HG02798 (cell line): Measurements from ENCODE around the gene SLC36A3.
"Not testable (repeated sequence)": the region's sequence is repeated elsewhere in the genome, so short reads cannot be mapped to it uniquely, and the experiment has no call there.

Experiments
- ATAC-seq: cut with Tn5 transposase; IDR thresholded peaks from one replicate; pipeline ENCODE4 v1.9.1; 2021; ENCODE audit warnings: mild to moderate bottlenecking; ENCODE audit not compliant: unreplicated experiment, poor library complexity

SLC36A3 gene

DNA sequence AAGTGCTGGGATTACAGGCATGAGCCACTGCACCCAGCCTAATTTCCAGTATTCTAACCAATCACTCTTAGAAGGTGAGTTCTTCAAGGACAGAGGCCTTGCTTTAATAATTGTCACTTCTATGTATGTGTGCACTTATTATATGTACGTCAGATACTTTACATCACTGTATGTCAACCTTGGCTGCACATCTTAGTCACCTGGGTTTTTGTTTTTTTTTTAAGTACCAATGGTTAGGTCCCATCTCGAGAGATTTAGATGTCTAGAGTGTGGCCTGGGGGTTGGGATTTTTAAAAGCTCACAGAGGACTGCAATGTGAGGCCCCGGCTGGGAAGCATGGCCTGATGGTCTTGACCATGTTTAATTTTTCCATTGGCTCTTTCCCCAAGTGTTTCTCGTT lies 60.4 kb downstream of the SLC36A3 start:
- no peak for ATAC-seq

GRCh38 chr5:151240924-151241635 lies 62.5 kb downstream of the SLC36A3 start:
- peak; percentile 26 for ATAC-seq

DNA sequence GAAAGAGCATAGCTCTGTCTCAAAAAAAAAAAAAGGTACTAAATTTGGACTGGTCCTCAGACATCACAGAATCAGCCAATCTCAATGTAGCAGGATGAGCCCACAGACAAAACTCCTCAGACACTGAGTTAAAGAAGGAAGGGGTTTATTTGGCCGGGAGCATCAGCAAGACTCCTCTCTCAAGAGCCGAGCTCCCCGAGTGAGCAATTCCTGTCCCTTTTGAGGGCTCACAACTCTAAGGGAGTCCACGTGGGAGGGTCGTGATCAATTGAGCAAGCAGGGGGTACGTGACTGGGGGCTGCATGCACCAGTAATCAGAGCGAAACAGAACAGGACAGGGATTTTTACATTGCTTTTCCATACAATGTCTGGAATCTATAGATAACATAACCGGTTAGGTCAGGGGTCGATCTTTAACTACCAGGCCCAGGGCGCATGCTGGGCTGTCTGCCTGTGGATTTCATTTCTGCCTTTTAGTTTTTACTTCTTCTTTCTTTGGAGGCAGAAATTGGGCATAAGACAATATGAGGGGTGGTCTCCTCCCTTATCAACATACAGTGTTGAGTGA lies 63.2 kb downstream of the SLC36A3 start:
- not testable (repeated sequence) for ATAC-seq

GRCh38 chr5:151239237-151239861 lies 64.2 kb downstream of the SLC36A3 start:
- peak; percentile 28 for ATAC-seq

- ATAC-seq = peak; percentile 35
Measured at GRCh38 chr5:151238303-151238741, 65.2 kb downstream of the SLC36A3 start.

DNA sequence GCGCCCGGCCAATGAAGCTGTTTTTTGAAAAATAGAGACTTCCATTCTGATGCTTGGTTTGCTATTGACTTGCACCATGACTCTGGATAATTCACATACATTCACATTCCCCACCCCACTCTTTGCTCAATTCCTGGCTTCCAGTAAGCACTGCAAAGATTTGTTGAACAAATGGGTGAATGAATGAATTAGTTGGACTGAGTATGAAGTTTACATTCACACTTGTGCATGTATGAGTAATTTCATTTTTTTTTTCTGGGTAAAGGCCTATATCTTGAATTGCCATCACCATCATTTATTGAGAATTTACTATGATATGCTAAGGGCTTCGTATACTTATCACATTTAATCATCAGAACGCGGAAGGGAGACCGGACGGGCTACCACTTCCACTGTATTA lies 65.9 kb downstream of the SLC36A3 start:
- ATAC-seq = no peak

- ATAC-seq = no peak
Measured at GRCh38 chr5:151236888-151237287, 66.7 kb downstream of the SLC36A3 start.

GRCh38 chr5:151235239-151235571 lies 68.4 kb downstream of the SLC36A3 start:
- ATAC-seq = not testable (repeated sequence)

GRCh38 chr5:151234476-151235238 lies 68.9 kb downstream of the SLC36A3 start:
- peak; percentile 82 for ATAC-seq

GRCh38 chr5:151233616-151234085 lies 69.9 kb downstream of the SLC36A3 start:
- ATAC-seq = peak; percentile 66

DNA sequence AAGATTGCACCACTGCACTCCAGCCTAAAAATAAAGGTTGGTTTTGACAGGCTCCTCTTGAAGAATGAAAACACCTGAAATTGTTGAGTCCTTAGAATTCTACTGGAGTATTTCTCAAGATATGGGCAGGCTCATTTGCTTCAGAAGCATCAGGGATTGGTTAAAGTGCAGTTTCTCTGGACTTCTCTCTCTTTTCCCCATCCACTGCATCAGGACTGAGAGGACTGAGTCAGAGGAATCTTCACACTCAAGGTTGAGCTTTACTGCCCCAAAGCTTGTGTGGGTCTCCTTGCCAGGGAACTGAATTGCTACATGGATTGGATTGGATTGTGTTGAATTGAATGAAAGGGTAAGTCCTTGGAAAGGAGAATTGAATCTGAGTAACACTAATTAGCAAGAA lies 72.2 kb downstream of the SLC36A3 start:
- ATAC-seq = no peak

DNA sequence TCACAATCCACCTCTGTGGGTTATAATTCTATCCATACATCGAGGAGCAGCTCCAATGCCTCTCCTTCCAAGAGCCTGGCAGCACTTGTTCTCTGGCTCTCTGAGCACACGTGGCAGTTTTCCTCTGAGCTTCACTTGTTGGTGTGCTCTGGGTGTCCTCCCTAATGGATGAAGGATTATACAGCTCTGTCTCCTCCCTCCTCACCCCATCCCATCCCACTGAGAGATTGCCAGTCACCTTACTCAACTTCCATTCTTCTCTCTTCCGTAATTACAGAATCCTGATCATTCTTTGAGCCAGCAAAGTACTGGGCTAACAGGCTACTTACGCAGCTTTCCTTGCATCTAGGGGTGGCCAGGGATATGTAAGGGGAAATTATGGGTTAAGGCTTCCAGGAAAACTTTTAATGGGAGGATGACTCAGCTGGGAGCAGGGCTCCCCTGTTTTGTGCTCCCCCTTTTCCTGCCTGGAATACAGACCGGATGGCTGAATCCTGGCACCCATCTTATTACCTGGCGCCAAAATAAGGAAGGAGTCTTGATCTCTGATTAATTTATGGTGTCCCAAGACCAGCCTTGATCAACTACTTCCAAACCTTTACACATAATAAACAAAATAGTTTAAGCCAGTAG lies 73.4 kb downstream of the SLC36A3 start:
- ATAC-seq = no peak

- ATAC-seq = no peak
Measured at GRCh38 chr5:151228986-151229385, 74.6 kb downstream of the SLC36A3 start.

DNA sequence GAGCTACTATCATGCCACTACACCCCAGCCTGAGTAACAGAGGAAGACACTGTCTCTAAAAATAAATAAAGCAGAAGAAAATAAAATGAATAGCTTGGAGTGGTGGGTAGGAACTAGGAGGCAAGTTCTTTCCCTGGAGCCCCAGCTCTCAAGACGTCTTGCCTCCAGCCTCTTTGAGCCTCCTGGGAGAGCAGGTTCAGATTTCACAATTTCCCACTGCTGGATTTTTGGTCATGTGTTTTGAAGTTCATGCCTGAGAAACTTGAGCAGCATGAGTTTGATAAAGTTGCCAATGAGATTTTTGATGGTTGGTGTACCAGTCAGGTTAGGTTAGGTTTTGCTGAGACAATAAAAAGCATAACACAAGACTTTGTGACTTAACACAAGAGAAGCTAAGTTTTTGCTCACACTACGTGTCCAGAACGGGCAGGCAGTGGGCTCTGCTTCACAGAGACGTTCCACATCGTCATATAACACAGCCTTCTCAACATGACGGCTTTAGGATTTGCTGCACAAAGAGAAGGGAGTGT lies 75.6 kb downstream of the SLC36A3 start:
- no peak for ATAC-seq
